Activated B cell treated with CpG ODN at 0.5 μM for 24 hours (primary cell): Measurements from ENCODE around the gene ZNF597. TPM values are rescaled to one million over a fixed set of nuclear protein-coding genes. Genes with fewer than 3 reads are reported as not detected.

ENCODE experiments used
- ATAC-seq: fragments of 200-7000 bp; cut with Tn5 transposase; one replicate; pipeline ENCODE4 v1.10.0; 2021; ENCODE audit warnings: low read depth, mild to moderate bottlenecking, moderate library complexity
- CTCF ChIA-PET: fragments of 350-600 bp; sonication (Branson Sonifier 250); formaldehyde crosslinking; loops from one replicate; lab custom pipeline; 2021; ENCODE audit warnings: antibody characterized with exemption; lab: Charles Lee
- POLR2A ChIA-PET: fragments of 350-600 bp; sonication (Branson Sonifier 250); formaldehyde crosslinking; loops from one replicate; lab custom pipeline; 2021; ENCODE audit warnings: antibody characterized with exemption; lab: Charles Lee
- DNase-seq: peaks from one replicate; pipeline ENCODE4 v3.0.0; 2022
- H3K27ac Mint-ChIP-seq: one replicate; pipeline ENCODE4 v1.8.0; 2020; ENCODE audit warnings: mixed read lengths
- H3K27me3 Mint-ChIP-seq: one replicate; pipeline ENCODE4 v1.8.0; 2021; ENCODE audit warnings: mixed read lengths
- H3K36me3 Mint-ChIP-seq: one replicate; pipeline ENCODE4 v1.8.0; 2021; ENCODE audit warnings: low read depth, mixed read lengths
- H3K4me1 Mint-ChIP-seq: one replicate; pipeline ENCODE4 v1.8.0; 2021; ENCODE audit warnings: mixed read lengths
- H3K4me3 Mint-ChIP-seq: one replicate; pipeline ENCODE4 v1.8.0; 2020; ENCODE audit warnings: mild to moderate bottlenecking, mixed read lengths
- H3K9me3 Mint-ChIP-seq: one replicate; pipeline ENCODE4 v1.8.0; 2020; ENCODE audit warnings: mixed read lengths
- CTCF ChIP-seq: fragments of 200-600 bp; IDR thresholded peaks from one replicate; pipeline ENCODE4 v1.8.0; 2022; ENCODE audit warnings: antibody characterized with exemption, mild to moderate bottlenecking
- intact Hi-C: fragments of 100-400 bp; cut with micrococcal nuclease; formaldehyde crosslinking; loops from one replicate; pipeline ENCODE4 v1.15.1; 2024
- total RNA-seq: library from RNA; stranded (reverse); gene quantifications from 2 replicates; pipeline ENCODE4 v1.2.3, GENCODE V29; 2022

ZNF597 gene
- total RNA-seq, 1 donor from 2014 or later = 4.2 TPM

DNA sequence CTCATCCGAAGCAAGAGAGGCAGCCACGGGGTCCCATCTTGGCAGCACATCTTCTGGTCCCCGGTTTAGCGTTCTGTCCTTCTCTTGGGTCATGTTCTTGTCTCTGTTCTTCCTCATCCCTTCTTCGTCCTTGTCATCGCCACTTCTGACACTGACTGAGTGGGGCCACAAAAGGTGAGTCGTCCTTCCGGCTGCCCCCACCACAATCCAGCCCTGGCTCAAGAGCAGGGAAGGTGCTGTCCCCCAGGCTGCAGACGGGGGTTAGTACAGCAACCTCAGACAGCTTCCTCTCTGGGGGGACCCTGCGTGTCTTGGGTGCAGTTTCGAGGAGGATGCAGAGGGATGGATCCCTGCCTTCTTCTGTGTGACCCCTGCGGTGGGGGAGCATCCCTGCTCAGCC is 22.0 kb upstream of the ZNF597 start:
- Mint-ChIP-seq H3K4me3 (no peak overlapping the region), H3K27ac (no peak overlapping the region), H3K27me3 (no peaks in the 10 kb centered on the region), H3K36me3 (peaks cover 30% of the 10 kb centered on the region), H3K4me1 (peaks cover 52% of the 10 kb centered on the region), H3K9me3 (no peaks in the 10 kb centered on the region)
- intact Hi-C loops = no loop called here
- TF ChIP-seq CTCF = no peak
- ATAC-seq (no peak), DNase-seq (no peak)
- CTCF ChIA-PET = no interaction called here
- POLR2A ChIA-PET = no interaction called here

- Mint-ChIP-seq H3K4me1 (peaks cover 56% of the 10 kb centered on the region), H3K36me3 (peaks cover 10% of the 10 kb centered on the region), H3K27me3 (no peaks in the 10 kb centered on the region), H3K4me3 (no peak overlapping the region), H3K27ac (no peak overlapping the region), H3K9me3 (no peaks in the 10 kb centered on the region)
- POLR2A ChIA-PET = no interaction called here
- intact Hi-C loops = no loop called here
- ATAC-seq = no peak
- DNase-seq = no peak
- CTCF ChIA-PET = no interaction called here
- no peak for TF ChIP-seq CTCF
Observed at GRCh38 chr16:3461151-3461550, 17.8 kb upstream of the ZNF597 start.

GRCh38 chr16:3460585-3460984 is 17.3 kb upstream of the ZNF597 start:
- ChIA-PET CTCF (no interaction called here), POLR2A (no interaction called here)
- H3K36me3 Mint-ChIP-seq = peaks cover 4% of the 10 kb centered on the region
- no peak for DNase-seq
- intact Hi-C loops = no loop called here
- H3K9me3 Mint-ChIP-seq = no peaks in the 10 kb centered on the region
- no peaks in the 10 kb centered on the region for H3K27me3 Mint-ChIP-seq
- no peak overlapping the region for H3K27ac Mint-ChIP-seq
- peaks cover 55% of the 10 kb centered on the region for H3K4me1 Mint-ChIP-seq
- no peak for ATAC-seq
- TF ChIP-seq CTCF = no peak
- H3K4me3 Mint-ChIP-seq = no peak overlapping the region

DNA sequence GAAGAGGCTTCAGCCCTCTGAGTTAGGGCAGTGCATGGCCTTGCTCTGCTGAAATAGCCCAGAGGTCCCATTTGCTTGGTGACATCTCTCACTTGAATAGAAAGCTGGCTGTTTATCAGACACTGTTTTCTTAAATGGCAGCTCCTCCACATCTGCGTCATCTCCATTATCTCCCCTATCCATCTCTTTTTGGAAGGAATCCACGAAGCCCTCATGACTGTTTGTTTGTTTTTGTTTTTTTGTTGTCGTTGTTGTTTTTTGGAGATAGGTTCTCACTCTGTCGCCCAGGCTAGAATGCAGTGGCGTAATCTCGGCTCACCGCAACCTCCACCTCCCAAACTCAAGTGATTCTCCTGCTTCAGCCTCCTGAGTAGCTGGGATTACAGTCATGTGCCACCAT is 16.8 kb upstream of the ZNF597 start:
- Mint-ChIP-seq H3K9me3 (no peaks in the 10 kb centered on the region), H3K27ac (no peak overlapping the region), H3K4me3 (no peak overlapping the region), H3K27me3 (no peaks in the 10 kb centered on the region), H3K4me1 (peaks cover 51% of the 10 kb centered on the region), H3K36me3 (no peaks in the 10 kb centered on the region)
- ChIA-PET POLR2A (no interaction called here), CTCF (no interaction called here)
- intact Hi-C loops = no loop called here
- no peak for TF ChIP-seq CTCF
- no peak for ATAC-seq
- DNase-seq = no peak

- TF ChIP-seq CTCF = no peak
- H3K36me3 Mint-ChIP-seq = no peaks in the 10 kb centered on the region
- peak overlapping the region; percentile 89 for H3K4me3 Mint-ChIP-seq
- ATAC-seq (no peak), DNase-seq (no peak)
- H3K4me1 Mint-ChIP-seq = peaks cover 51% of the 10 kb centered on the region
- no peaks in the 10 kb centered on the region for H3K27me3 Mint-ChIP-seq
- no peaks in the 10 kb centered on the region for H3K9me3 Mint-ChIP-seq
- ChIA-PET POLR2A (interaction anchor here (0.7 kb wide), 1 partner anchor 148 kb away, joined by 3 read pairs; no protein-coding TSS in a partner anchor), CTCF (no interaction called here)
- H3K27ac Mint-ChIP-seq = peak overlapping the region; percentile 86
- intact Hi-C loops = loop anchor here (2.0 kb wide), 1 partner anchor 155 kb away; the partner anchor contains the start of genes TIGD7 and ZNF75A
Observed at GRCh38 chr16:3459401-3460090, 16.2 kb upstream of the ZNF597 start.
